SK-N-SH (cell line): ENCODE data around the gene SLC35F1. TPM values are rescaled to one million over a fixed set of nuclear protein-coding genes. Genes with fewer than 3 reads are reported as not detected.

ENCODE experiments used
- CTCF ChIA-PET: fragments of 300-600, 350-600 bp; formaldehyde crosslinking; extraction: SDS; loops from one replicate; lab custom pipeline; 2021; lab: Yijun Ruan, JAX
- POLR2A ChIA-PET: fragments of 350-600 bp; sonication (Branson Sonifier 250); formaldehyde crosslinking; extraction: SDS; loops from one replicate; lab custom pipeline; 2020; ENCODE audit warnings: antibody characterized with exemption, inconsistent platforms; lab: Yijun Ruan, JAX
- DNase-seq: peaks from one replicate; pipeline ENCODE4 v3.0.0; 2012
- H2AFZ ChIP-seq: fragments of 200-600 bp; sonication (generic); 2 replicates; pipeline ENCODE4 v1.8.1; 2016; ENCODE audit warnings: antibody characterized with exemption, mild to moderate bottlenecking, low read depth
- H3F3A ChIP-seq: fragments of 200-600 bp; sonication (generic); replicated peaks from 2 replicates; pipeline ENCODE3; 2016; ENCODE audit warnings: antibody characterized with exemption, mild to moderate bottlenecking; ENCODE audit not compliant: insufficient read depth
- H3K27ac ChIP-seq, 2 experiments: fragments of 200-500 bp in 1 of 2; fragments of 200-600 bp in 1 of 2; sonication (Bioruptor generic) in 1 of 2; sonication (generic), shearing (Covaris generic) in 1 of 2; 2 replicates each; pipeline versions ENCODE4 v1.5.1 to v1.6.1; 2014 to 2016; ENCODE audit warnings: low read depth in 2 of 2, inconsistent platforms in 1 of 2, low read length in 1 of 2, mild to moderate bottlenecking in 1 of 2, mixed read lengths in 1 of 2
- H3K27me3 ChIP-seq: fragments of 200-600 bp; sonication (generic), shearing (Covaris generic); 2 replicates; pipeline ENCODE4 v1.6.1; 2016; ENCODE audit warnings: mixed run types; ENCODE audit not compliant: insufficient read depth
- H3K36me3 ChIP-seq, 2 experiments: fragments of 200-500 bp in 1 of 2; fragments of 200-600 bp in 1 of 2; sonication (Bioruptor generic) in 1 of 2; sonication (generic) in 1 of 2; replicated peaks in 1 of 2; 2 replicates each; pipeline versions ENCODE3 to v1.5.1; 2014 to 2016; ENCODE audit warnings: low read length in 1 of 2, mild to moderate bottlenecking in 1 of 2; ENCODE audit not compliant: insufficient read depth in 2 of 2, control insufficient read depth in 1 of 2
- H3K4me1 ChIP-seq, 2 experiments: fragments of 200-500 bp in 1 of 2; fragments of 200-600 bp in 1 of 2; sonication (Bioruptor generic) in 1 of 2; sonication (generic), shearing (Covaris generic) in 1 of 2; 2 replicates each; pipeline versions ENCODE4 v1.5.1 to v1.6.1; 2014 to 2016; ENCODE audit warnings: low read depth in 1 of 2, low read length in 1 of 2, mixed run types in 1 of 2; ENCODE audit not compliant: insufficient read depth in 2 of 2, control insufficient read depth in 1 of 2
- H3K4me2 ChIP-seq: fragments of 200-600 bp; sonication (generic), shearing (Covaris generic); 2 replicates; pipeline ENCODE4 v1.6.1; 2017; ENCODE audit warnings: mixed run types
- H3K4me3 ChIP-seq, 2 experiments: fragments of 200-500 bp in 1 of 2; fragments of 200-600 bp in 1 of 2; sonication (Bioruptor generic) in 1 of 2; sonication (generic), shearing (Covaris generic) in 1 of 2; 2 replicates each; pipeline versions ENCODE4 v1.5.1 to v1.8.1; 2014 to 2016; ENCODE audit warnings: low read depth in 2 of 2, inconsistent platforms in 1 of 2, low read length in 1 of 2, mild to moderate bottlenecking in 1 of 2, mixed read lengths in 1 of 2, moderate library complexity in 1 of 2
- H3K79me2 ChIP-seq: fragments of 200-600 bp; sonication (generic); 2 replicates; pipeline ENCODE4 v1.8.1; 2017; ENCODE audit warnings: mild to moderate bottlenecking; ENCODE audit not compliant: insufficient read depth
- H3K9ac ChIP-seq: fragments of 200-600 bp; sonication (generic); 2 replicates; pipeline ENCODE4 v1.6.1; 2017; ENCODE audit warnings: mixed run types
- H3K9me2 ChIP-seq: fragments of 200-600 bp; sonication (generic); 2 replicates; pipeline ENCODE4 v1.6.1; 2017; ENCODE audit warnings: mixed run types
- H3K9me3 ChIP-seq: fragments of 200-600 bp; sonication (generic); 2 replicates; pipeline ENCODE4 v1.6.1; 2017; ENCODE audit warnings: mixed run types, mild to moderate bottlenecking, moderate library complexity
- H4K20me1 ChIP-seq: fragments of 200-600 bp; sonication (generic); 2 replicates; pipeline ENCODE4 v1.6.1; 2017; ENCODE audit warnings: mild to moderate bottlenecking, mixed run types; ENCODE audit not compliant: insufficient read depth
- CHD2 ChIP-seq: fragments of 150-350 bp; IDR thresholded peaks from 2 replicates; pipeline ENCODE4 v1.6.1; 2018; ENCODE audit warnings: low read length; ENCODE audit not compliant: partially characterized antibody
- CTCF ChIP-seq: fragments of 200-600 bp; sonication (generic); IDR thresholded peaks from 2 replicates; pipeline ENCODE4 v1.6.1; 2017; ENCODE audit warnings: antibody characterized with exemption, mild to moderate bottlenecking, moderate library complexity
- EP300 ChIP-seq, 2 experiments: IDR thresholded peaks; 2 replicates each; pipeline versions ENCODE4 v1.4.0 to v1.6.1; 2012; ENCODE audit warnings: borderline replicate concordance in 1 of 2, low read depth in 1 of 2, low read length in 1 of 2
- EZH2phosphoT487 ChIP-seq: fragments of 200-600 bp; sonication (generic); IDR thresholded peaks from 2 replicates; pipeline ENCODE4 v1.6.1; 2017; ENCODE audit warnings: low read depth, mixed run types, mild to moderate bottlenecking, antibody characterized with exemption, moderate library complexity, borderline replicate concordance
- FOSL2 ChIP-seq: IDR thresholded peaks from 2 replicates; pipeline ENCODE4 v1.4.0; 2012; ENCODE audit warnings: low read depth, mild to moderate bottlenecking, moderate library complexity, borderline replicate concordance
- FOXJ3 ChIP-seq: sonication (generic); formaldehyde crosslinking; IDR thresholded peaks from 2 replicates; pipeline ENCODE4 v1.5.1; 2020; ENCODE audit warnings: mild to moderate bottlenecking, missing genetic modification reagents
- FOXM1 ChIP-seq: IDR thresholded peaks from 2 replicates; pipeline ENCODE4 v1.4.0; 2012; ENCODE audit warnings: low read depth, mild to moderate bottlenecking
- GATA2 ChIP-seq: sonication (generic); formaldehyde crosslinking; IDR thresholded peaks from 2 replicates; pipeline ENCODE4 v1.5.0; 2020; ENCODE audit warnings: mild to moderate bottlenecking, missing genetic modification reagents
- IRF3 ChIP-seq: fragments of 150-350 bp; IDR thresholded peaks from 2 replicates; pipeline ENCODE4 v1.6.1; 2016; ENCODE audit warnings: mild to moderate bottlenecking, low read depth, low read length
- MAX ChIP-seq: IDR thresholded peaks from 2 replicates; pipeline ENCODE4 v1.4.0; 2012; ENCODE audit warnings: low read depth
- MXI1 ChIP-seq: IDR thresholded peaks from 2 replicates; pipeline ENCODE4 v1.6.1; 2012; ENCODE audit warnings: mild to moderate bottlenecking, low read depth, low read length, improper control_type of control experiment
- NFIC ChIP-seq: IDR thresholded peaks from 2 replicates; pipeline ENCODE4 v1.4.0; 2012; ENCODE audit warnings: borderline replicate concordance
- NRF1 ChIP-seq: IDR thresholded peaks from 2 replicates; pipeline ENCODE4 v1.6.1; 2012; ENCODE audit warnings: low read depth, mild to moderate bottlenecking, low read length
- PBX3 ChIP-seq: IDR thresholded peaks from 2 replicates; pipeline ENCODE4; 2012
- POLR2AphosphoS5 ChIP-seq: IDR thresholded peaks from 2 replicates; pipeline ENCODE4 v1.6.1; 2012; ENCODE audit warnings: low read depth, low read length
- RFX5 ChIP-seq: IDR thresholded peaks from 2 replicates; pipeline ENCODE4 v1.6.1; 2012; ENCODE audit warnings: mild to moderate bottlenecking, improper control_type of control experiment, low read length
- SIN3A ChIP-seq: IDR thresholded peaks from 2 replicates; pipeline ENCODE4 v1.6.1; 2012; ENCODE audit warnings: low read depth, mild to moderate bottlenecking, low read length, moderate library complexity, borderline replicate concordance
- SMC3 ChIP-seq: IDR thresholded peaks from 2 replicates; pipeline ENCODE4 v1.6.1; 2012; ENCODE audit warnings: low read depth, low read length, improper control_type of control experiment
- TAF1 ChIP-seq: IDR thresholded peaks from 2 replicates; pipeline ENCODE4 v1.6.1; 2012; ENCODE audit warnings: low read depth, mild to moderate bottlenecking, low read length, moderate library complexity, borderline replicate concordance
- WGBS: methylation state at CpG from one replicate; pipeline ENCODE4 v1.1.6; 2017; ENCODE audit warnings: low lambda C conversion rate; 5-methylcytosine and 5-hydroxymethylcytosine counted together
- polyA plus RNA-seq, 3 experiments: library from polyadenylated mRNA; depleted of rRNA; stranded (reverse); fragments of >200 nt; gene quantifications; 2 replicates each; pipeline ENCODE4 v1.2.3, GENCODE V29; 2012

Gene SLC35F1
- polyA plus RNA-seq, 1 of the 3 experiments (the other 2 are of a cell fraction): under 0.01 TPM

- Histone ChIP-seq H3K4me1 (no peaks in the 10 kb centered on the region), H3K9me2 (no peaks in the 10 kb centered on the region), H4K20me1 (no peaks in the 10 kb centered on the region), H3K9ac (no peak overlapping the region), H3F3A (no peaks in the 10 kb centered on the region), H3K9me3 (no peaks in the 10 kb centered on the region), H2AFZ (no peak overlapping the region), H3K27ac (no peak overlapping the region), H3K79me2 (no peaks in the 10 kb centered on the region), H3K36me3 (no peaks in the 10 kb centered on the region), H3K27me3 (no peaks in the 10 kb centered on the region), H3K4me3 (no peak overlapping the region), H3K4me2 (no peak overlapping the region)
- ChIA-PET CTCF (interaction anchor here (1.2 kb wide), 1 partner anchor 8 kb away, joined by 3 read pairs; no protein-coding TSS in a partner anchor), POLR2A (no interaction called here)
- 37% methylated on average over 10 of the region's 10 CpGs for WGBS
- TF ChIP-seq GATA2 (no peak), MAX (no peak), FOXJ3 (CRISPR knock-in tag) (no peak), SIN3A (no peak), EZH2phosphoT487 (no peak), FOXM1 (no peak)
- DNase-seq: no peak
Observed at GRCh38 chr6:118325220-118325860, 418.3 kb downstream of the SLC35F1 start.

- ChIA-PET CTCF (no interaction called here), POLR2A (no interaction called here)
- Histone ChIP-seq H2AFZ (no peak overlapping the region), H3K9me2 (no peaks in the 10 kb centered on the region), H3K9me3 (no peaks in the 10 kb centered on the region), H3K27ac (no peak overlapping the region), H3K36me3 (no peaks in the 10 kb centered on the region), H4K20me1 (no peaks in the 10 kb centered on the region), H3K27me3 (no peaks in the 10 kb centered on the region), H3K4me1 (no peaks in the 10 kb centered on the region), H3K9ac (no peak overlapping the region), H3K4me2 (no peak overlapping the region), H3K79me2 (no peaks in the 10 kb centered on the region), H3F3A (no peaks in the 10 kb centered on the region), H3K4me3 (no peak overlapping the region)
- TF ChIP-seq NRF1 (no peak), TAF1 (no peak), SIN3A (no peak), MAX (no peak), MXI1 (no peak), IRF3 (no peak), RFX5 (no peak), NFIC (no peak), EP300 (IDR thresholded peaks at IDR 0.05; ENCODE audit: borderline replicate concordance in 1 of 2, low read depth in 1 of 2, low read length in 1 of 2) (no peak), SMC3 (no peak), CTCF (no peak), PBX3 (no peak), POLR2AphosphoS5 (no peak), CHD2 (no peak), FOSL2 (no peak)
- no peak for DNase-seq
Observed at GRCh38 chr6:118326712-118327111, 419.6 kb downstream of the SLC35F1 start.
